Dedifferentiated amniotic fluid mesenchymal stem cell (primary cell): ENCODE results near the gene SPATA16.
"Not testable (repeated sequence)": the region's sequence is repeated elsewhere in the genome, so short reads cannot be mapped to it uniquely, and the experiment has no call there.

Experiments used
- DNase-seq: peaks from one replicate; pipeline ENCODE4 v3.0.0-alpha.2; 2016; ENCODE audit errors: extremely low spot score

Gene SPATA16

DNA sequence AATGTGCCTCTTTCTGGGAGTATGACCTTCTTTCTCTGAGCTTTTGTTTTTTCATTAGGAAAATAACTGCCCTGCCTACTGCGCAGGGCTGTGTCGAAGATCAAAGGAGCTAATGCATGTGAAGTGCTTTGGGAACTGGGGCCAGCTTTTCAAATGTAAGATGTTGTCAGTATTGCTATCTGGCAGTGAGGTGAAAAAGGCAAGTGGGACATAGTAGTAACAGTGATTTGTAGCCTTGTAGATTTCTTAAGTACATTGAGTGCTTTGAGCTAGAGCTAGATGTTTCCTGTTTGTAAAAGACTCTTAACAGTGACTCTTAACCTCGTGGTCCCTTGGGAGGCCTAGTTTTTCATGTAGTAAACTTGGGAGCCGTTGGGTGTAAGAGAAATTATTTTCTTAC is 264.0 kb downstream of the SPATA16 start:
- no peak for DNase-seq

DNA sequence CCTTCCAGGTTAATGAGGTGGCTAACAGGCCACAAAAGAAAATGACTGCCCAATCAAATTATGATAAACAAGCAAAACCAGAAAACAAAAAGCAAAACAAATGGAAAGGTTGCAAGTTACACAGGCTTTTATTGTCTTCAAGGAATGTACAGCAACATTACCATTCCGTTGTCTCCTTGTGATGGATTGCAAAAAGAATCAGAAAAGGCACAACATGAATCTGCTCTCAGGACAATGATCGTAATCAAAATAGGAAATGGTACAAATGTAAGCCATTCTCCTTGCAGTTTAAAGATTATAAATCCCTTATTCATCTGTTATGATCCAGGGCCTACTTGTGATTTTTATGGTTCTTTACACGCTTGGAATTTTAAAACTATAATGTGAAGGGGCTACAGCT is 264.7 kb downstream of the SPATA16 start:
- no peak for DNase-seq

DNA sequence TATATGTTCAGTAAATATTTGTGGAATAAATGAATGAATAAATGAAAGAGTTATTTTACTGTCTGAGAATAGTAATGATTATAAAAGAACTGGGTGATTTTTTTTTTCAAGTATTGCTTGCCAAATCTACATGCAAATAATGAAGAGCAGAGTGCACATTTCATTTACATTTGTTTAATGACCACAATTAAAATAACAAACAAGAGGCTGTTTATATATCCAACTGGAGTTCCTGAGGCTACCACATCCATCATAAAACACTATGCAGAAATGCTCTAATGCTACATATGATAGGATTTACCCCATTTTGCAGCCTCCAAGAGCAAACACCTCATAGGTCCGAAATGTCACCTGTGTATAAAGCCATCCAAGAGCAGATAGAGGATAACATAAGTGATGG is 266.0 kb downstream of the SPATA16 start:
- DNase-seq, result no peak

DNA sequence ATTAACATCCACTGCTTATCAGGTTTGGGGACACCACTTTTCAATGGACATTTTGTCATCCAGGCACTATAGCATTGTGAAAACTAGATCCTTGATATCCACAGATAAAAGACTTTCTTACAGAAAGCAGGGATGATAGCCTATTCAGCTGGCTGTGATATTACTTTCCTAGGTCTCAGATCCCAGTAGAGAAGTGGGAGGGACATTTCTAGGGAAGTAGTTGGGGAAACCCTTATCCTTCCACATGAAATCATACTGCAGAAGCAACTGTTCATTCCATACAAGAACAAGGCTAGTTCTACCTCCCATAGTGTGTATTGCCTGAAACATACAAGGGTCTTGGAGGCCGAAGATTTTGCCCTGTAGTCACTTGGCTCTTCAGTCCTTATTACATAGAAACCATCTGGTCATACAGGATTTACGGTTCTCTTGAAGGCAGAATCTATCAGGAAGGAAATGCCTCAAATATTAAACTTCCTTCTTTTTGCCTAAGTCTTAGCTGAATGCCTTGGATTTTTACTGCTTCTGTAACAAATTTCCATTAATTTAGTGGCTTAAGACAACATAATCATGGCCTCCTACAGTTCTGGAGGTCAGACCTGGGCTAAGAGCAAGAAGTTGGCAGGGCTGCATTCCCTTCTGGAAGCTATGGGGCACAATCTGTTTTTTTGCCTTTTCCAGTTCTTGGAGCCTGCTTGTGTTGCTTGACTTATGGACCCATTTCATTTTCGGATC is 271.1 kb downstream of the SPATA16 start:
- no peak for DNase-seq

DNA sequence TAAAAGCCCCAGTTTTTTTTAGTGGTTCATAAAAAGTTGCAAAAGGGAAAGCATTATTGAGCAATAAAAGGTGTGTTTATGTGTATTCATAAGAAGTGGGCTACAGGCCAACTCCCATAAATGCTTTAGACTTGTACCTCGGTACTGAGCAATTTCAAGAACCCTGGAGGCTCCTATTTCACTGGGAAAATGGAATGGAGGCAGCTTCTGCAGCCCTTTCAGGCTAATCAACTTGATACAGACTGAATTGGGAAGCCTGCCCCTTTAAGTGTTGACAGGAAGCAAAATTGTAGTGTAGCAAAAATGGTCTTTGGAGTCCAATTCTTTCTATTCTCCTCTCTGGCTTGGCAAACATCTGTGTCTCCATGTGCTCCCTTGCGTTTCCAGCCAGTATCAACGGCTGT is 271.7 kb downstream of the SPATA16 start:
- no peak for DNase-seq

DNA sequence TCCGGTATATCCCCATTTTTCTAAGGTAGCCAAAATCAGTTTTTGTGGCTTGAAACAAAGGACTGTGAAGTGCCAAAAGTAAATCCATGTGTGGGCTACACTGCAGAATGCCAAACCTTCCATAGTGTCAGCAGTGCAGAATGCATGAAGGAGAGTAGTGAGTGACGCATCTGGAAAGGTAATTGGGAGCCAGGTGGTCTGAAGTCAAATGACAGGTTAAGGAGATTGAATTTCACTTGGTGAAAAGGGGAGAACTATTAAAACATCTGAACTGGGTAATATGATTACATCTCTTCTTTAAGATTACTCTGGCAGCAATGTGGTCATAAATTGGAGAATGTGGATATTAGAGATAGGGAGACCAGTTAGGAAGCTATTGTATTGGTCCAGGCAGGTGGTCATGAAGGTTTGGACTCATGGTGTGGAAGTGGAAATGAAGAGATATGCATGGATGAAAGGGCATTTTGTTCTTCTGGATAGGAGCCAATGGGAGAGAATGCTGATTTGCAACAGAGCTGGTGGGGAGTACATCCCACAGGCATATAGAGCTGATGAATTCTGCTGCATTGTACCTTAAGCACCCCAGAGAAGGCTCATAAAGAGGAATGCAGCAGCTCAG is 272.3 kb downstream of the SPATA16 start:
- no peak for DNase-seq

DNA sequence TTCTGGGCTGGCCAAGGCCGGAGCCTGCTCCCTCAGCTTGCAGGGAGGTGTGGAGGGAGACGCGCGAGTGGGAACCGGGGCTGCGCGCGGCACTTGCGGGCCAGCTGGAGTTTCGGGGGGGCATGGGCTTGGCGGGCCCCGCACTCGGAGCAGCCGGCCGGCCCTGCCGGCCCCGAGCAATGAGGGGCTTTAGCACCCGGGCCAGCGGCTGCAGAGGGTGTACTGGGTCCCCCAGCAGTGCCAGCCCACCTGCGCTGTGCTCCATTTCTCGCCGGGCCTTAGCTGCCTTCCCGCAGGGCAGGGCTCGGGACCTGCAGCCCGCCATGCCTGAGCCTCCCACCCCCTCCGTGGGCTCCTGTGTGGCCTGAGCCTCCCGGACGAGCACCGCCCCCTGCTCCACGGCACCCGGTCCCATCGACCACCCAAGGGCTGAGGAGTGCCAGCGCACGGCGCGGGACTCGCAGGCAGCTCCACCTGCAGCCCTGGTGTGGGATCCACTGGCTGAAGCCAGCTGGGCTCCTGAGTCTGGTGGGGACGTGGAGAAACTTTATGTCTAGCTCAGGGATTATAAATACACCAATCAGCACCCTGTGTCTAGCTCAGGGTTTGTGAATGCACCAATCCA is 274.2 kb downstream of the SPATA16 start:
- DNase-seq, result not testable (repeated sequence)

DNA sequence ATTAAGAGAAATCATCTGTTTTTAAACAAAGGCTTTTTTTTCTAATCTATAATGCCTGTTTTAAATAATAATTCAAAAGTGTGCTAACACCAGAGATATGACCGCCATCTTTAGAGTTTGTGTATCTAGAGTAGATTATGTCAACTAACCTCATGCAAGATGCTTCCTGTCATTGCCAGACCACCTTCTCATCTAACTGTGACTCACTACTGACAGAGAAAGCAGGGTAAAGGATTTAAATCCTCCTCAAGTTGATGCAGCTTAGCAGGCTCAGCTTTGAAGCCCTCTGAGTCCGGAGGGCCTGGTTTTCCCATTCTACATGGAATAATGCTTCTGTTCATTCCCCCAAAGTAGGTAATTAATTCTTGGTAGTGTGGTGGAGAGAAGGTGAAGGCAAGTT is 282.0 kb downstream of the SPATA16 start:
- no peak for DNase-seq

DNA sequence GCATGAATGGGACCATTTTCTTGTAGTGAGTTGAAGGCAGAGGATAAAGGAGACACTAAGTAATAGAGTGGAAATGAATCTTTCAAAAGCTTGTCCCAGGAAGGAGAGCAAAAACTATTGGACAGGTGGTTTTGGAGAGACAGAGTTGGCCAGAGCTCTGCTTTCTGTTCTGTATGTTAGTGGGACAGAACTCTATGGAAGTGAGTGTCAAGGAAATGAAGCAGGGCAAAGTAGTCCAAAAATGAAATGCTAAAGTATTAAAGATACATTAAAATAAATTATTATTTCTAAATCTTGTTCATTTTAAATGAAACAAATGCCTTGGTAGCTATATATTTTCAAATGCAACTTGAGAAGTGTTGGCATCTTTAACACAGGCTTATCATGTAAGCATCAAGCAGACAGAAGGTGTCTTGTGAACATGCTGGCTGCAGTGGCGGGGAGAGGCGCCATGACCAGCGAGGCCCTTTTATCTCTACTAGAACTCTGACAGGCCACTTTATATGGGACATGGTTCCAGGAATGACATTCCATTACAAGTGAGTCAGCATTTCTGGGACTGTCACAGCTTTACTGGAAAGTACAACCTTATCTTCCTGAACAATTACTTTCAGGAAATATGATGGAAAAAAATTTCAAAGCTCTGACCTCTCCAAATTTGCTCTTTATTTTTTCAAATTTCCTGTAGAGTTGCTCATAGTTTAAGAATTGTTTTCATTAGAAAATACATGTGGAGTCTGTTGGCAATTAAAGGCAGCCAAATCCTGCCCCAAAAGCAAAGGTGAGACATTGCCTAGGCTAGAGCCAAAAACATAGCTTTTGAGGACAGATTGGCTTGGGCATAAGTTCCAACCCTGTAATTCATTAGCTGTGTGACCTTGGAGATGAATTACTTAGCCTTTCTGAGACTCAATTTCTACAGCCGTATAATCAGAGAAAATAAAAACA is 284.0 kb downstream of the SPATA16 start:
- DNase-seq, result no peak

DNA sequence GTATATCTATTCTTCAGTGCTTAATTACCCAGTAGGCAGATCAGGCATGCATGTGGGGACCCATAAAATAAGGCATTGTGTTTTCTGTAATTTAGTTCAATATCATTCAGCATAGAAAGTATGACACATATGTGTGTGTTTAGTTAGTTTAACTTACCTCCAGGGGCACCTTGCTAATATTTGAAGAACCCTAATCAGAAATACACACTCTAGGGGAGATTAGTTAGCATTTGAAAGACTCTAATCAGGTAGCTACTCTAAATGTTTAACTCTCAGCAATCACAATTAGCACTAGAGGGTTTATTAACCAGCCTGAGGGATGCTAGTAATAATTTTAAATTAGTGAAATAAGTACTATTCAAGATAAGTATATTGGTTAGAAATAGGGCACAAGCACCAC is 286.0 kb downstream of the SPATA16 start:
- DNase-seq, result no peak

DNA sequence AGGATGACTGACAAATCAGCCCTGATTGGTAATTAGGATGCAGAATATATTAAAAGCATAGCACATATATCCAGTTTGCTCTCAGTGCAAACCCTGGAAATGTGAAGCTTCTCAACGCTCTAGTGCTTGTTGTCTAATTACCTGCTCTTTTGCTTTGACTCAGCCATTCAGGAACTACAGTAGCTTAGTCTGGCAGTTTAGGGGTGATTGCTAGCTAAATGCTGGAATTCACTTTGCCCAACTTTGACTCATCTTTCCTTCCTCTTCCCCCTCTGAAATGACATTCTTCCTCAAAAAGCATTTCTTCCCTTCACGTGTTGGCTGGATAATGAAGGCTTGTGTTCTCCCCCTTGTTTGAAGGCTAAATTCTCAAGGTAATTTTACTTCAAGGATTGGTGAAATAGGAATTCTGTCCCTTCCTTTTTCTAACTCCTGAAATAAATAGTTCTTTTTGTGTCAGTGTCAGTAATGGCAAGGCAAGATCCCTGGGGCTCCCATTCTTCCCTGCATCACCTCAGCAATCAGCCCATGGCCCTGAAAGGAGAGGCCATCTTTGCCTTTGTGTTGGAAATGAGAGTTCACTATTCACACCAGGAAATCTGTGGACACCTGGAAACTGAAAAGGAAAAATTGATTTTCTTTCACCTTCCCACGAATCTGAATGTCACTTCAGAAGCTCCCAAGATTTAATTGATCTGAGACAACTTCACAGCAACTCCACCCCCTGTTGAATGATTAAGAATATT is 286.9 kb downstream of the SPATA16 start:
- DNase-seq, result no peak

DNA sequence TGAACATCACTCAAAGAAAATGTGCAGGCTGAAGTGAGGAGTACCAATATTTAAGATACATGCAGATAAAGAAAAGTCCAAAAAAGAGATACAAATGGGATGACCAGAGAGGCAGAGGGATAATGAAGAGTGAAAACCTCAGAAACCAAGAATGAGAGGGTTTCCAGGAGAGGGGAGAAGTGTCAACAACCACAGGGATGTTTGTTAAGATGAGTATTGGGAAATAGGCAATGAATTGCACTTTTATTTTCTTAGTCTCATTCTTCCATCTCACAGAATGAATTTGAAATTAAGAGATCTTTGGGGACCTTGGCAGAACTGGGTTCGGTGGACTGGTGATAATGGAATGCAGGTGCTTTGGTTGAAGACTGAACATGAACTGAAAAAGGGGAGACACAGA is 288.0 kb downstream of the SPATA16 start:
- DNase-seq, result no peak

DNA sequence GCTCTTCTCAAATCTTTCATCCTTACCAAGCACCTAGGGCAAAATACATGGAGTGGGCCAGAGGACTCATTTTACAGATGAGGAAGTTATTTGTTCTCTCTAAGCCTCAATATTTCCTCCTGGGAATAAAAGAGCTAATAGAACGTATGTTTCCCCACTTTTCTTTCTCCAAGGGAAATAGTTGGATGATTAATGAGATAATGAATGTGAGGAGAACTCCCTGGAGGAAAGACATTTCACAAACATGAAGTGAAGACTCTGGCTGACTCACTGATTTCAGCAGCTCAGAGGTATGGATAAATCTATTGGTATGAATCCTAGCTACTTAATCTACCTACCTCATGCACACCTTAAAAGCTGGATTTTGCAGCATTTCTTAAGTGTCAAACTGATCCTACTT is 292.1 kb downstream of the SPATA16 start:
- DNase-seq, result no peak

DNA sequence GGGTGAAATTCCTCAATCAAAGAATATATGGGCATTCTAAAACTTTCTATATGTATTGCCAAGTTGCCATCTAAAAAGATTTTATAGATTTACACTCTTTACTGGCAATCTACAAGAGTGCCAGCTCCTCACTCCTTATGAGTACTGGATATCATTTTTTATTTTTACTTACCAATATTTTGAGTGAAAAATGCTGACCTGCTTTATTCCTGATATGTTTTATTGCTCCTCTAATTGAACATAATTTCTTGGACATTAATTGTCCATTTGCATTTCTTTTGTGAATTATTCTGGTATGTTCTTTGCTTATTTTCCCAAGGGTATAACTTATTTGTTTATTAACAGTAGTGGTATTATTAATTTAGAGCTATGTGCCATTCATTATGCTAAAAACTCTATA is 293.7 kb downstream of the SPATA16 start:
- DNase-seq, result no peak

DNA sequence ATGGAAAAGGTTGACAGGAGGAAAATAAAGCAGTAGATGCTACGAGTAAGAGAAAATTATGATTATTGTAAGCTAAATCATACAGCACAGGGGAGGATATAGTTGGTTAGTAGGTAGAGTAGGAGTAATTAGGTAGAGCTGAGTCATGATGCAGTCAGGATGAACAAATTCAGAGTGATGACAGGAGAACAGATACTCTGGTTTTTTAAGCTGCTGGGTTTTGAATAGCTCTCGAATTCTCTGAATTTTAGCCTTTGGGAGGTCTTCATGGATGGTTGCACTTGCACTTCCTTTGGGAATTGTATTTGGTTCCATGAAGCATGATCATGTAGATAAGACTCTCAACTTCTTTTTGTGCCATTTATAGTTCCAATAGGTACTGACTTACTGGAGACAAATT is 294.3 kb downstream of the SPATA16 start:
- DNase-seq, result no peak

DNA sequence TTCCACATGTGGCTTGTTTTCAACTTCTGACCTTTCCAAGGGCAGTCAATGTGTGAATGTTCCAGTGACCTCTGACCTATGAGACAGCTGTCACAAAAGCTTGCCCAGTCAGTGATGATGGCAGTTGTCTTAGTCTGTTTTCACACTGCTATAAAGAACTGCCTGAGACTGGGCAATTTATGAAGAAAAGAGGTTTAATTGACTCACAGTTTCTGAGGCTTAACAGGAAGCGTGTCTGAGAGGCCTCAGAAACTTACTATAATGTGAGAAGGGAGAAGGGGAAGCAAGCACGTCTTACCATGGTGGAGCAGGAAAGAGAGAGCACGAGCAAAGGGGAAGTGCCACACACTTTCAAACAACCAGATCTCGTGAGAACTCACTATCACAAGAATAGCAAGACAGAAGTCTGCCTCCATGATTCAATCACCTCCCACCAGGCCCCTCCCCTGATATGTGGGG is 294.9 kb downstream of the SPATA16 start:
- no peak for DNase-seq

DNA sequence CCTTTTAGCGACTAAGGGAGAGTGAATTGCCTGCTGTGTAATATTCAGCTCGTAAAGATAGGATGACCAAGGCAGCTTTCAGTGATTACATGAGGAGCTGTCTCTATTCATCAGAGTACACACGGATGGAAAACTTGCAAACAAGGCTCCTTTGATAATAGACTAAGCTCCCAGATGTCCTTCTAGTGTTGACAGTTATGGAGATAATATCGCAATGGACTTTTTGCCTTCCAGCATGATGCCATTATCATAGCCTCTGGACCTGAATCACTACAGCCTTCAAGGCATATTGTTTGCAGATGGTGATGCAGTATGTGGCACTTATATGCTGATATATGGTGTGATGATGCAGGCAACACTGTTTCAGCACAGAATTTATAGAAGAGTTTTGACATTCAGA is 296.6 kb downstream of the SPATA16 start:
- DNase-seq, result no peak

DNA sequence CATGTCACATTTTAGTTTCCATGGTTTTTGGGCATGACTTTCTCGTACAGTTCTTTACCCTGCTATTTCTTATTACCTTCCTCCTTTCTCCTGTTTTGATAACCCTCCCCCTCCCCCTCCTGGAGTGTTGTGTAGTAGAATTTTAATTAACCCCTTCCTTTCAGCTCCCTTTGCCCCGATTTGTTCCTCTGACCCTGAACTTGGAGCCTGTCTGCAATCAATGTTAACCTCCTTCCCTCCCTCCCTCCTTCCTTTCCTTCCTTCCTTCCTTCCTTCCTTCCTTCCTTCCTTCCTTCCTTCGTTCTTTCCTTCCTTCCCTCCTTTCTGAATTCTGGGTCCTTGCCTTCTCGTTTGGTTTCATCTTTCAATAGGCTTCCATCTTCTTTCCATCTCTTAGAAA is 300.1 kb downstream of the SPATA16 start:
- no peak for DNase-seq

DNA sequence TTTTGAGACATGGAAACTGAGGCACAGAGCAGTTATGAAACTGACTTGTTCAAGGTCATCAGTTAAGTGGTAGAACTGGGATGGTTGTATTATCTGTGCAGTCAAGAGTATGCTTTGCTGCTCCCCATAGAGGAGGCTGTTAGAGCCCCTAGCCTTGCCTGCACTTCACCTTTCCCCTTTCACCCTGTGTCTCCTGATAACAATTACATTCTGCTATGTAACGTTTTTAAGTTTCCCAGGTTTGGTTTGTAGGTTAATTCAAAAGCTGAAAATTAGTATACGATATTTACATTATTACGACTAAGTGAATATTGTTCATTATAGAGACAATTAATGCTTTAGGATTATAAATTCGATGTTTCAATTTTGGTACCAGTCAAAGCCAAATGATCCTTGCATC is 300.6 kb downstream of the SPATA16 start:
- no peak for DNase-seq

DNA sequence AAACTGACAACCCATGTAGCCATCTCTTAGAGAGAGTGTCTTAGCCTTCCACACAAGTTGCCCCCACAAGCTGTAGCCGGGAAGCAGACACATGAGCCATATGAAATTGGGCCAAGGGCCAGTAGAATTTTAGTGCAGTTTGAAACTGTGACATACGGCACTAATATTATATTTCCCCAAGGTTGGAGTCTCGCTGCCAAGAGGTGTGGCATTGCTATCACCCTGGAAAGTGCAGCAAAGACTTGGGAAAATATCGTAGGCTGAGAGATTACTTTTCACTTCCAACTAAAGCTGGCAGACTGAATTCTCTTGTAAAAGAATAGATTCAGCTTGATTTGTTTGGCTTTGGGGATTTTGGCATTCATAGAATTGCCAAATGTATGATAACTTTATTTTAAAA is 301.4 kb downstream of the SPATA16 start:
- no peak for DNase-seq
